K562 treated with DMSO at 1 percent for 4 hours (cell line): ENCODE results near the gene ARVCF. TPM values are rescaled to one million over a fixed set of nuclear protein-coding genes. Genes with fewer than 3 reads are reported as not detected.

Experiments
- total RNA-seq: library from RNA; unstranded; fragments of 300-600 nt; gene quantifications from 2 replicates; pipeline ENCODE4 v1.2.3, GENCODE V29; 2022; ENCODE audit not compliant: insufficient read depth

Gene ARVCF, protein sequence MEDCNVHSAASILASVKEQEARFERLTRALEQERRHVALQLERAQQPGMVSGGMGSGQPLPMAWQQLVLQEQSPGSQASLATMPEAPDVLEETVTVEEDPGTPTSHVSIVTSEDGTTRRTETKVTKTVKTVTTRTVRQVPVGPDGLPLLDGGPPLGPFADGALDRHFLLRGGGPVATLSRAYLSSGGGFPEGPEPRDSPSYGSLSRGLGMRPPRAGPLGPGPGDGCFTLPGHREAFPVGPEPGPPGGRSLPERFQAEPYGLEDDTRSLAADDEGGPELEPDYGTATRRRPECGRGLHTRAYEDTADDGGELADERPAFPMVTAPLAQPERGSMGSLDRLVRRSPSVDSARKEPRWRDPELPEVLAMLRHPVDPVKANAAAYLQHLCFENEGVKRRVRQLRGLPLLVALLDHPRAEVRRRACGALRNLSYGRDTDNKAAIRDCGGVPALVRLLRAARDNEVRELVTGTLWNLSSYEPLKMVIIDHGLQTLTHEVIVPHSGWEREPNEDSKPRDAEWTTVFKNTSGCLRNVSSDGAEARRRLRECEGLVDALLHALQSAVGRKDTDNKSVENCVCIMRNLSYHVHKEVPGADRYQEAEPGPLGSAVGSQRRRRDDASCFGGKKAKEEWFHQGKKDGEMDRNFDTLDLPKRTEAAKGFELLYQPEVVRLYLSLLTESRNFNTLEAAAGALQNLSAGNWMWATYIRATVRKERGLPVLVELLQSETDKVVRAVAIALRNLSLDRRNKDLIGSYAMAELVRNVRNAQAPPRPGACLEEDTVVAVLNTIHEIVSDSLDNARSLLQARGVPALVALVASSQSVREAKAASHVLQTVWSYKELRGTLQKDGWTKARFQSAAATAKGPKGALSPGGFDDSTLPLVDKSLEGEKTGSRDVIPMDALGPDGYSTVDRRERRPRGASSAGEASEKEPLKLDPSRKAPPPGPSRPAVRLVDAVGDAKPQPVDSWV
- 44.8 and 45.2 TPM in 2 replicates for total RNA-seq

DNA sequence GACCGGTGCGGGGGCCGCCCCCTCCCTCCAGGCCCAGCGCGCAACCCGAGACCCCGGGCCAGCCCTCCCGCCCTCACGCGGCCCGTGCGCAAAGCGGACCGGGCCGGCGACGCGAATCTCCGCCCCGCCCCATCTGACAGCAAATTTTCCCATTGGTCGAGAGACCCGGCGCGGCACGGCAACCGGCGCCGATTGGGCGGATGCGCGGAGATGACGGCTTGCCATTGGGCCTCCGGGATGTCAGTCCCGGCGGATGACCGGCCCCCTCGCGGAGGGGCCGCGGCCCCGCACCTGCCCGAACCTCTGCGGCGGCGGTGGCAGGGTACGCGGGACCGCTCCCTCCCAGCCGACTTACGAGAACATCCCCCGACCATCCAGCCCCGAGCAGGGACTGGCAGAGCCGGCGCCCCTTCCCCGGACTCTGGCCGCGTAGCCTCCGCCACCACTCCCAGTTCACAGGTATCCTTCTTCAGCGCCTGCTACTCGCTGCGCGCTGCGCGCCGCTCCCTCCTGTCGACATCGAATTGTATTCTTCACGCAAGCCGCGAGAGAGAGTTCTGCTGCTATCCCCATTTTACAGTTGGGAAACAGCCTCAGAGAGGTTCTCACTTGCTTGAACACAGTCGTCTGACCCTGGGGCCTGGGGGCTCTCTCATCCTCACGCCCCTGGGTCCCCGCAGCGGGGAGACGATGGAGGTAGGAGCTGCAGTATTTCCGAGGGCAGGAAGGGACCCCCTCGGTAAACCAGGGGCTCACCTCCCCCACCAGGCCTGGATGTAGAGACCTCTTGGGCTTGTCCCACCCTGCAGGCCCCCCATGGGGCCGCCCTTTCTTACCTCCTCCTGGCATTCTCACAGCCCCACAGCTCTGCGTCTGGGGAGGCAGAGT is at the start of gene ARVCF:
Gene ARVCF (minus strand): TSS at position 90 of the 888 bp plus-strand sequence. CDS start 26,029 bp downstream, outside the sequence.

DNA sequence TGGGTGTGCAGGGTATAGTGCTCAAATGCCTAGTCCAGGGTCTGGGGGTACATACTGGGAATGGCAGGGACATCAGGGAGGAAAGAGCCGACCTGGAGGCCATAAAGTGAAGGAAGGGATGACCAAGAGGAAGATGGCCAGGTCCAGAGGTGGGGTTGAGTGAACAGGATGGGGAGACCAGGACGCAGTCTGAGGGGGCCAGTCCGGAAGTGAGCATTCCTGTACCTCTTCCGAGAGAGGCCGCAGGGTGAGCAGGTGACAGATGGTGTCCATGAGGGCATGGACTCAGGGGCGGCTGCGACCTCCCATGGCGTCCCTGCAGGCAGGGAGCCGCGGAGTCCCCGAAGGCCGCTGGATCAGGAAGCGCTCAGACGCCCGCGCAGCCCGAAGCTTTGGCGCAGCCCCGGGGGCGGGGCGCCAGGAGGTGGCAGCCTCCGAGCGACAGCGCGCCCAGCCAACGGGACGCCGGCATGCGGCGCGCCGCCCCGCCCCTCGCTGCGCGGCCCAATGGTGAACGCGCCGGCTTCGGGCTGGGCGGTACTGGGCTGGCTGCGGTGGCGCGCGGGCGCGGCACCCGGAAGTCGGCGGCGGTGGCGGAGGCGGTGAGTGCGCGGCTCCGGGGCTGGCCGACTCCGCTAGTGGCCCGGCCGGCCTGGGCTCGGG is 4.0 kb upstream of the ARVCF start, which contains the start of gene TANGO2:
Gene TANGO2 (plus strand): TSS at position 578 of the 663 bp plus-strand sequence. CDS start 15,689 bp downstream, outside the sequence.

DNA sequence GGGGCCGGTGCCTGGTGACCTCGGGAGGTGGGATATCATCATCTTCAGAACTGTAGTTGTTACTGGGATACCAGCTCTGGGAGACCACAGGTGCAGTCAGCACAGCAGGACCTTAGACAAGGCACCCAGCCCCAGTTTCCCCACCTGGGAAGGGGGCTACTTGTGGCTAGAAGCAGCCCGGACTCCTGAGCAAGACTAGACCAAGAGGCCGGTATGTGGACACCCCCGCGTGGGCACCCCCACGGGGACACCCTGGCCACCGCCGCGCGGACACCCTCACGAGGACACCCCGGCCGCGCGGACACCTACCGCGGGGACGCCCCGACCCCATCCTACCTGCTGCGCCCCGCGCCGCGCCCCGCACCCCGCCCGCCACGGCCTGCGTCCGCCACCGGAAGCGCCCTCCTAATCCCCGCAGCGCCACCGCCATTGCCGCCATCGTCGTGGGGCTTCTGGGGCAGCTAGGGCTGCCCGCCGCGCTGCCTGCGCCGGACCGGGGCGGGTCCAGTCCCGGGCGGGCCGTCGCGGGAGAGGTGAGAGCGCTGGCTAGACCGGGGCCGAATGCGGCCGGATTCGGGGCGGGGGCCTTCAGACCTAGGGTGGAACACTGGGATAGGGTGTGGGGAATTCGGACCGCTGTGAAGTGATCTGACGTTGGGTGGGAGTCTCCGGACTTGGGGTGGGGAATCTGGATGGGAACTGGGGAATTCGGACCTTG is 75.1 kb downstream of the ARVCF start, which contains the start of the genes COMT and TXNRD2:
Gene COMT (plus strand): TSS at position 408 of the 718 bp plus-strand sequence. CDS start 20,755 bp downstream, outside the sequence.
Gene TXNRD2 (minus strand): TSS at position 454 of the 718 bp plus-strand sequence. CDS start 15 bp downstream, at position 439.

Other genes with a start within 250 kb of the ARVCF start
- gene GNB1L, start 161.9 kb downstream of the ARVCF start, total RNA-seq, result 59.7 and 63.9 TPM in 2 replicates
- 51.2 and 54.5 TPM in 2 replicates for gene RTL10, start 161.9 kb downstream of the ARVCF start, total RNA-seq
- 831 and 834 TPM in 2 replicates for gene COMT, start 75.1 kb downstream of the ARVCF start, total RNA-seq
- gene TXNRD2, start 75.0 kb downstream of the ARVCF start, total RNA-seq, result 97.7 and 112 TPM in 2 replicates
- gene TANGO2, start 4.3 kb upstream of the ARVCF start, total RNA-seq, result 72.3 and 75.4 TPM in 2 replicates
- 35.6 and 46.6 TPM in 2 replicates for gene DGCR8, start 63.4 kb upstream of the ARVCF start, total RNA-seq
- 836 and 933 TPM in 2 replicates for gene RANBP1, start 99.3 kb upstream of the ARVCF start, total RNA-seq
- gene TRMT2A, start 100.4 kb upstream of the ARVCF start, total RNA-seq, result 114 and 118 TPM in 2 replicates
- gene ZDHHC8, start 115.0 kb upstream of the ARVCF start, total RNA-seq, result 20.4 and 33.5 TPM in 2 replicates
- gene CCDC188, start 134.2 kb upstream of the ARVCF start, total RNA-seq, result not detected in 2 replicates